ENCODE measurements around the gene ZNF326.
A peak's percentile ranks its signal among the peaks of the same experiment; 100 is the strongest.
"Not testable (repeated sequence)": the region's sequence is repeated elsewhere in the genome, so short reads cannot be mapped to it uniquely, and the experiment has no call there.

The ZNF326 gene

GRCh38 chr1:90027281-90027680 is 32.4 kb downstream of the ZNF326 start:
- no peak for TF ChIP-seq CTCF (IDR thresholded peaks at IDR 0.05; ENCODE audit: insufficient read depth, low read depth, low read length, missing control alignments)
- no peak overlapping the region for H3K4me3 ChIP-seq (ENCODE audit: low read length)
- no peak for DNase-seq (ENCODE audit: low read depth)

- no peak overlapping the region for H3K4me3 ChIP-seq (ENCODE audit: low read length)
- no peak for DNase-seq (ENCODE audit: low read depth)
- no peak for TF ChIP-seq CTCF (IDR thresholded peaks at IDR 0.05; ENCODE audit: insufficient read depth, low read depth, low read length, missing control alignments)
These were observed 44.7 kb downstream of the ZNF326 start for GRCh38 chr1:90039652-90040051.

- no peak for TF ChIP-seq CTCF (IDR thresholded peaks at IDR 0.05; ENCODE audit: insufficient read depth, low read depth, low read length, missing control alignments)
- no peak for DNase-seq (ENCODE audit: low read depth)
These were observed 48.7 kb downstream of the ZNF326 start for GRCh38 chr1:90043586-90043985.

GRCh38 chr1:90044346-90044745 is 49.4 kb downstream of the ZNF326 start:
- TF ChIP-seq CTCF (IDR thresholded peaks at IDR 0.05; ENCODE audit: insufficient read depth, low read depth, low read length, missing control alignments): no peak
- H3K4me3 ChIP-seq (ENCODE audit: low read length): no peak overlapping the region
- no peak for DNase-seq (ENCODE audit: low read depth)

More at GRCh38 chr1:90043586-90043985, 48.7 kb downstream of the ZNF326 start:
- H3K4me3 ChIP-seq (ENCODE audit: low read length): no peak overlapping the region

- no peak overlapping the region for H3K4me3 ChIP-seq (ENCODE audit: low read length)
- peak; percentile 46 for TF ChIP-seq CTCF (IDR thresholded peaks at IDR 0.05; ENCODE audit: insufficient read depth, low read depth, low read length, missing control alignments)
- peak; percentile 24 for DNase-seq (ENCODE audit: low read depth)
These were observed 51.1 kb downstream of the ZNF326 start for GRCh38 chr1:90045853-90046563.

- H3K4me3 ChIP-seq (ENCODE audit: low read length): no peak overlapping the region
- no peak for TF ChIP-seq CTCF (IDR thresholded peaks at IDR 0.05; ENCODE audit: insufficient read depth, low read depth, low read length, missing control alignments)
These were observed 51.7 kb downstream of the ZNF326 start for GRCh38 chr1:90046635-90047034.

GRCh38 chr1:90048043-90048442 is 53.1 kb downstream of the ZNF326 start:
- H3K4me3 ChIP-seq (ENCODE audit: low read length): no peak overlapping the region
- no peak for DNase-seq (ENCODE audit: low read depth)
- TF ChIP-seq CTCF (IDR thresholded peaks at IDR 0.05; ENCODE audit: insufficient read depth, low read depth, low read length, missing control alignments): no peak

More at GRCh38 chr1:90046635-90047034, 51.7 kb downstream of the ZNF326 start:
- no peak for DNase-seq (ENCODE audit: low read depth)

- H3K4me3 ChIP-seq (ENCODE audit: low read length); DNase-seq (ENCODE audit: low read depth): not testable (repeated sequence)
These were observed 68.1 kb downstream of the ZNF326 start for GRCh38 chr1:90062700-90063643.

GRCh38 chr1:90064109-90064508 is 69.2 kb downstream of the ZNF326 start:
- H3K4me3 ChIP-seq (ENCODE audit: low read length); DNase-seq (ENCODE audit: low read depth): not testable (repeated sequence)
